ENCODE measurements around the gene SPTBN4. TPM values are rescaled to one million over a fixed set of nuclear protein-coding genes. Genes with fewer than 3 reads are reported as not detected.
A peak's percentile ranks its signal among the peaks of the same experiment; 100 is the strongest.

SPTBN4 gene
- total RNA-seq, 5 donors from 2014 or later (not counting 1 experiment from before 2014, with no cell fraction given) = 0.37 to 1.2 (median 0.66) TPM

DNA sequence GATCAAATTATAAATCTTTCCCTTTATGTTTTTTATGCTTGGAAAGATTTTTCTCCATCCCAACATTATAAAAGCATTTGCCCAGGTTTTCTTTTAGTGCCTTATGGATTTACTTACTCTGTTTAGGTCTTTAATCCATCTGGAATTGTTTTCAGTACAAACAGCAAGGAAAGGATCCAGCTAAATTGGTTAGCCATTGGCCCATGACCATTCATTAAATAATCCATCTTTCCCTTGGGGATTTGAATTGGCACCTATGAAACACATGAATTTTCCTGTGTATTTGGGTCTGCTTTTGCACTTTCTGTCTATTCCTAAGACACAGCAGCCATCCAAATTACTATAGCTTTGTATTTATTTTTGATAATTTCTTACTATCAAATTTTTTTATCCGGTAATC is 81.0 kb downstream of the SPTBN4 start:
- H3K9me3 ChIP-seq = peaks cover 4% of the 10 kb centered on the region
- no peaks in the 10 kb centered on the region for H3K36me3 ChIP-seq (ENCODE audit: control insufficient read depth in 2 of 2, extremely low read depth in 1 of 2, insufficient read depth in 1 of 2, low read length in 1 of 2)
- peaks cover 10 to 11% (median 10%) of the 10 kb centered on the region in 3 donors for H3K4me1 Mint-ChIP-seq
- no peak overlapping the region for H3K4me3 Mint-ChIP-seq
- H3K27me3 Mint-ChIP-seq = peaks cover 37 to 44% of the 10 kb centered on the region in 2 donors
- H3K27ac ChIP-seq (ENCODE audit: low read length) = no peak overlapping the region
- WGBS (ENCODE audit: insufficient coverage) = no CpG with 5 or more reads among the region's 1 CpG
- ChIA-PET POLR2A (no interaction called here), CTCF (interaction anchor here in 1 of 2 donors (0.6 to 1.0 kb wide), 2 partner anchors 54 to 56 kb away, joined by 3 read pairs; no protein-coding TSS in a partner anchor)
- H3K27me3 ChIP-seq (replicated peaks in 1 of 2; ENCODE audit: control insufficient read depth in 2 of 2, extremely low read depth in 1 of 2, insufficient read depth in 2 of 2, low read length in 1 of 2) = peaks cover 8 to 36% of the 10 kb centered on the region in 2 experiments
- no peaks in the 10 kb centered on the region for H3K36me3 Mint-ChIP-seq
- DNase-seq (no peak), ATAC-seq (replicated peaks in 1 of 4) (no peak)
- H3K4me1 ChIP-seq (ENCODE audit: control insufficient read depth in 1 of 2, extremely low read depth in 1 of 2, insufficient read depth in 2 of 2, low read length in 2 of 2) = peaks cover 2 to 5% of the 10 kb centered on the region in 2 experiments
- no peak overlapping the region for H3K4me3 ChIP-seq (ENCODE audit: control insufficient read depth in 1 of 2, extremely low read depth in 1 of 2, low read length in 1 of 2)
- H3K27ac Mint-ChIP-seq = no peak overlapping the region
- no peaks in the 10 kb centered on the region for H3K9me3 Mint-ChIP-seq

DNA sequence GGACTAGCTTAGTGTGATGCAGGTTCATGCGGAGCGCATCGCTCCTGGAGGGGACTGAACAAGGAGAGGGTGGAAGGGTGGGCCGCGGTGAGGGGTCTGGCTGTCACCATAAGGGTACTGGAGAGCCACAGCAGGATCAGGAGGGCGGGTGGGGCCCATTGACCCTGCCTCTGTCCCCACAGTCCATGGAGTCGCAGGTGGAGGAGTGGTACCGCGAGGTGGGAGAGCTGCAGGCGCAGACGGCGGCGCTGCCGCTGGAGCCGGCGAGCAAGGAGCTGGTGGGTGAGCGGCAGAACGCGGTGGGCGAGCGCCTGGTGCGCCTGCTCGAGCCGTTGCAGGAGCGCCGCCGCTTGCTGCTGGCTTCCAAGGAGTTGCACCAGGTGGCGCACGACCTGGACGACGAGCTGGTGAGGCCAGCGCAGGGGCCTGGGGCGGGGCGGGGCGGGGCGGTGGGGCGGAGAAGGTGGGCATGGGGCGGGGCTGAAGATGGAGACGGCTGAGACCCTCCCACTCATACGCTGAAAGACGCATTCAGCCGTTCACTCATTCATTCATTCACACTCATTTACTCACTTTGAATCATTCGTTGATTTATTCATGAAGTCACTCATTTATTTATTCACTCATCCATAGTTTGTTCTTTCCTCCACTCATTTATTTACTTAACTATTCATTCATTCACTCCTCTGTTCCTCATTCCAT is 82.4 kb downstream of the SPTBN4 start:
- no peaks in the 10 kb centered on the region for H3K36me3 Mint-ChIP-seq
- H3K4me3 Mint-ChIP-seq = peak overlapping the region in 1 of 3 donors; percentile 41
- H3K4me1 Mint-ChIP-seq = peaks cover 10 to 12% (median 11%) of the 10 kb centered on the region in 3 donors
- DNase-seq = peak; percentile 30 to 80 (median 62)
- H3K9me3 Mint-ChIP-seq = no peaks in the 10 kb centered on the region
- no peak overlapping the region for H3K27ac Mint-ChIP-seq
- peaks cover 44 to 54% of the 10 kb centered on the region in 2 donors for H3K27me3 Mint-ChIP-seq
- POLR2A ChIA-PET = no interaction called here
- Histone ChIP-seq H3K4me1 (ENCODE audit: control insufficient read depth in 1 of 2, extremely low read depth in 1 of 2, insufficient read depth in 2 of 2, low read length in 2 of 2) (peaks cover 2 to 5% of the 10 kb centered on the region in 2 experiments), H3K4me3 (ENCODE audit: control insufficient read depth in 1 of 2, extremely low read depth in 1 of 2, low read length in 1 of 2) (no peak overlapping the region), H3K27me3 (replicated peaks in 1 of 2; ENCODE audit: control insufficient read depth in 2 of 2, extremely low read depth in 1 of 2, insufficient read depth in 2 of 2, low read length in 1 of 2) (peaks cover 10 to 48% of the 10 kb centered on the region in 2 experiments), H3K27ac (ENCODE audit: low read length) (no peak overlapping the region), H3K9me3 (peaks cover 4% of the 10 kb centered on the region), H3K36me3 (ENCODE audit: control insufficient read depth in 2 of 2, extremely low read depth in 1 of 2, insufficient read depth in 1 of 2, low read length in 1 of 2) (no peaks in the 10 kb centered on the region)
- peak; percentile 81 to 96 (median 84) for ATAC-seq (replicated peaks in 1 of 4)
- 10% methylated on average over 30 of the region's 43 CpGs for WGBS (ENCODE audit: insufficient coverage)
- CTCF ChIA-PET = interaction anchor here (0.5 to 1.0 kb wide), 9 partner anchors 8 to 782 kb away, joined by 3 to 6 read pairs (median 4); partner anchors contain the start of gene LTBP4 (in 1 of the 2)

DNA sequence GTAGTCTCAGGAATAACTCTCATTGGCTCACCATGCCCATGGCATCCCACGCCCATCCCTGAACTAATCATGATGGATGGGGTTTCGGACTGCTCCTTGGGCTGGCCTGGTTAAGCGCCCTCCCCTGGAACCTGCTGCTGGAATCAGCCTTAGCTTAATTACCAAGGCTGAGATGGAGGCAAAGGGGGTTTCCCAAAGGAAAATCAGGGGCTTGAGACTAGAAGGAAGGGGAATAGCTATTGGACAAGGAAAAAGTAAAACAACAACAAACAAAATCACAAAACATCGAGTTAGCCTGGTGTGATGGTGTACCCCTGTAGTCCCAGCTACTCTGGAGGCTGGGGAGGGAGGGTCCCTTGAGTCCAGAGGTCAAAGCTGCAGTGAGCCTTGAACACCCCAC is 84.2 kb downstream of the SPTBN4 start:
- no peak overlapping the region for H3K27ac ChIP-seq (ENCODE audit: low read length)
- H3K9me3 ChIP-seq = peaks cover 4% of the 10 kb centered on the region
- CTCF ChIA-PET = no interaction called here
- H3K4me1 Mint-ChIP-seq = peaks cover 10 to 12% (median 11%) of the 10 kb centered on the region in 3 donors
- H3K4me3 Mint-ChIP-seq = no peak overlapping the region
- H3K4me3 ChIP-seq (ENCODE audit: control insufficient read depth in 1 of 2, extremely low read depth in 1 of 2, low read length in 1 of 2) = no peak overlapping the region
- H3K27me3 Mint-ChIP-seq = peaks cover 57 to 66% of the 10 kb centered on the region in 2 donors
- WGBS (ENCODE audit: insufficient coverage) = 94% methylated on average over 3 of the region's 4 CpGs
- no peaks in the 10 kb centered on the region for H3K9me3 Mint-ChIP-seq
- peaks cover 10 to 62% of the 10 kb centered on the region in 2 experiments for H3K27me3 ChIP-seq (replicated peaks in 1 of 2; ENCODE audit: control insufficient read depth in 2 of 2, extremely low read depth in 1 of 2, insufficient read depth in 2 of 2, low read length in 1 of 2)
- POLR2A ChIA-PET = interaction anchor here in 1 of 2 donors (0.6 kb wide), 1 partner anchor 830 kb away, joined by 3 read pairs; no protein-coding TSS in a partner anchor
- no peaks in the 10 kb centered on the region for H3K36me3 ChIP-seq (ENCODE audit: control insufficient read depth in 2 of 2, extremely low read depth in 1 of 2, insufficient read depth in 1 of 2, low read length in 1 of 2)
- ATAC-seq (replicated peaks in 1 of 4) (no peak), DNase-seq (no peak)
- no peaks in the 10 kb centered on the region for H3K36me3 Mint-ChIP-seq
- no peak overlapping the region for H3K27ac Mint-ChIP-seq
- peaks cover 2 to 5% of the 10 kb centered on the region in 2 experiments for H3K4me1 ChIP-seq (ENCODE audit: control insufficient read depth in 1 of 2, extremely low read depth in 1 of 2, insufficient read depth in 2 of 2, low read length in 2 of 2)

GRCh38 chr19:40552848-40553247 is 86.0 kb downstream of the SPTBN4 start:
- H3K36me3 ChIP-seq (ENCODE audit: control insufficient read depth in 2 of 2, extremely low read depth in 1 of 2, insufficient read depth in 1 of 2, low read length in 1 of 2) = no peaks in the 10 kb centered on the region
- POLR2A ChIA-PET = no interaction called here
- ATAC-seq (replicated peaks in 1 of 4) = no peak
- Mint-ChIP-seq H3K4me1 (peaks cover 10 to 12% (median 11%) of the 10 kb centered on the region in 3 donors), H3K27ac (no peak overlapping the region), H3K9me3 (no peaks in the 10 kb centered on the region), H3K27me3 (peaks cover 50 to 69% of the 10 kb centered on the region in 2 donors), H3K4me3 (no peak overlapping the region), H3K36me3 (no peaks in the 10 kb centered on the region)
- H3K4me1 ChIP-seq (ENCODE audit: control insufficient read depth in 1 of 2, extremely low read depth in 1 of 2, insufficient read depth in 2 of 2, low read length in 2 of 2) = peaks cover 2 to 5% of the 10 kb centered on the region in 2 experiments
- H3K27ac ChIP-seq (ENCODE audit: low read length) = no peak overlapping the region
- CTCF ChIA-PET = no interaction called here
- no peak overlapping the region for H3K4me3 ChIP-seq (ENCODE audit: control insufficient read depth in 1 of 2, extremely low read depth in 1 of 2, low read length in 1 of 2)
- peaks cover 7 to 74% of the 10 kb centered on the region in 2 experiments for H3K27me3 ChIP-seq (replicated peaks in 1 of 2; ENCODE audit: control insufficient read depth in 2 of 2, extremely low read depth in 1 of 2, insufficient read depth in 2 of 2, low read length in 1 of 2)
- 94% methylated on average over 2 of the region's 3 CpGs for WGBS (ENCODE audit: insufficient coverage)
- no peak for DNase-seq
- H3K9me3 ChIP-seq = no peaks in the 10 kb centered on the region

DNA sequence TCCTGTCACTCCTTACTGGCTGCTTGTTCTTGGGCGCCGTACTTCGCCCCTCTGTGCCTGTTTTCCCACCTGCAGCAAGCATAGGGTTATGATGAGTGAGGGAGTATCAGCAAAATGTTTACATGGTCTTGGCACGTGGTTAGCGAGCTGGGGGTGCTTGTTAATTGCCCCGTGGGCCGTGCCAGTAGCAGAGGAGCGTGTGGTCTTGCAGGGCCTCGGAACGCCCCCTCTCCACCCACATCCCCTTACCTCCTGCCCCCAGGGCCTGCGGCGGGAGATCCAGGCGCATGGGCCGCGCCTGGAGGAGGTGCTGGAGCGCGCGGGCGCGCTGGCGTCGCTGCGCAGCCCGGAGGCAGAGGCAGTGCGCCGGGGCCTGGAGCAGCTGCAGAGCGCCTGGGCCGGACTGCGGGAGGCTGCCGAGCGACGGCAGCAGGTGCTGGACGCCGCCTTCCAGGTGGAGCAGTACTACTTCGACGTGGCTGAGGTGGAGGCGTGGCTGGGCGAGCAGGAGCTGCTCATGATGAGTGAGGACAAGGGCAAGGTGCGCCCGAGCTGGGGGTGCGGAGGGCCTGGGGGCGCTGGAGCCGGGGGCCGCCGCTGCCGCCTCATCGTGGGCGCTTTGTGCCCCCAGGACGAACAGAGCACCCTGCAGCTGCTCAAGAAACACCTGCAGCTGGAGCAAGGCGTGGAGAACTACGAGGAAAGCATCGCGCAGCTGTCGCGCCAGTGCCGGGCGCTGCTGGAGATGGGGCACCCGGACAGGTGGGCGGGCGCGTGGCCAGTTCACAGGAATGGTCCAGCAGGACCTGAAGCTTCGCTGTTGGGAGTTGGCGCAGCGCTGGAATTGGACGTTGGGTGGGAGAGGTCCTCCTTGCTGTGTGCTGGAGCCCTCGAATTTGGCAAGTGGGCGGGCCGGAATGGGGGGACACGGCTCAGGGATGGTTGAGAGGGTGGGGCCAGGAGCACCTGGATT is 87.4 kb downstream of the SPTBN4 start:
- no peak overlapping the region for H3K4me3 ChIP-seq (ENCODE audit: control insufficient read depth in 1 of 2, extremely low read depth in 1 of 2, low read length in 1 of 2)
- Mint-ChIP-seq H3K27ac (no peak overlapping the region), H3K36me3 (no peaks in the 10 kb centered on the region), H3K9me3 (no peaks in the 10 kb centered on the region), H3K4me1 (peaks cover 4 to 6% (median 6%) of the 10 kb centered on the region in 3 donors), H3K4me3 (no peak overlapping the region), H3K27me3 (peaks cover 45 to 63% of the 10 kb centered on the region in 2 donors)
- H3K27ac ChIP-seq (ENCODE audit: low read length) = no peak overlapping the region
- no peaks in the 10 kb centered on the region for H3K36me3 ChIP-seq (ENCODE audit: control insufficient read depth in 2 of 2, extremely low read depth in 1 of 2, insufficient read depth in 1 of 2, low read length in 1 of 2)
- H3K4me1 ChIP-seq (ENCODE audit: control insufficient read depth in 1 of 2, extremely low read depth in 1 of 2, insufficient read depth in 2 of 2, low read length in 2 of 2) = peaks cover 0 to under 1% of the 10 kb centered on the region in 2 experiments
- no peaks in the 10 kb centered on the region for H3K9me3 ChIP-seq
- ChIA-PET CTCF (interaction anchor here (0.6 to 0.7 kb wide), 2 partner anchors 13 to 50 kb away, joined by 3 read pairs; no protein-coding TSS in a partner anchor), POLR2A (no interaction called here)
- DNase-seq (no peak), ATAC-seq (replicated peaks in 1 of 4) (no peak)
- WGBS (ENCODE audit: insufficient coverage) = 18% methylated on average over 62 of the region's 69 CpGs
- H3K27me3 ChIP-seq (replicated peaks in 1 of 2; ENCODE audit: control insufficient read depth in 2 of 2, extremely low read depth in 1 of 2, insufficient read depth in 2 of 2, low read length in 1 of 2) = peaks cover 7 to 66% of the 10 kb centered on the region in 2 experiments

Measured in T-cell (primary cell).